MM.1S (cell line): ENCODE results near the gene SMCO3.

Experiments used
- EZH2 ChIP-seq: fragments of 300-600 bp; sonication (generic); optimal IDR thresholded peaks from 2 replicates; pipeline ENCODE3; 2017; ENCODE audit warnings: low read depth, mild to moderate bottlenecking, antibody characterized with exemption, low read length, mixed read lengths
- EZH2phosphoT487 ChIP-seq: fragments of 300-600 bp; sonication (generic); IDR thresholded peaks from 2 replicates; pipeline ENCODE4 v1.6.1; 2018; ENCODE audit warnings: antibody characterized with exemption, low read length
- TF ChIP-seq, protein P1 (sequence below): fragments of 300-600 bp; sonication (generic); IDR thresholded peaks from 2 replicates; pipeline ENCODE4 v1.5.1; 2016; ENCODE audit warnings: antibody characterized with exemption, low read length, mixed read lengths

DNA sequence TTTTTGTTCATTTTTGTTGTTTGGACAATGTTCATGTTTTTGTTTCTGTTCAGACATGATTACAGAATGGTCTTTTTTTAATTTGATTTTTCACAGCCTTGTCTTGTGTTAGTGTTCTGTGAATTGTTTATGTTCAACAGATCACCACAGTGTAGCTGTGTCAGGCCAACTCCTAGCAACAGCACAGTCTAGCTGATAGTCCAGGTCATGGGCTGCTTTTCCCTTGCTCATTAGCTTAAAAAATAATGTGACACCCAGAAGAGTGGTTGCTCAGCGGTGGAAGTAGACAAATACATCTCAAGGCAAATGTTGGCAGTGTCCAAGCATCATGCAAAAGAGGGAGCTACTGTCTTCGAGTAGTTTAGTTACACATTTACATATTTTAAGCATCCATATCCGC, 33.1 kb downstream of the SMCO3 start:
- TF ChIP-seq EZH2 = no peak
- no peak for TF ChIP-seq EZH2phosphoT487
- TF ChIP-seq, protein P1, sequence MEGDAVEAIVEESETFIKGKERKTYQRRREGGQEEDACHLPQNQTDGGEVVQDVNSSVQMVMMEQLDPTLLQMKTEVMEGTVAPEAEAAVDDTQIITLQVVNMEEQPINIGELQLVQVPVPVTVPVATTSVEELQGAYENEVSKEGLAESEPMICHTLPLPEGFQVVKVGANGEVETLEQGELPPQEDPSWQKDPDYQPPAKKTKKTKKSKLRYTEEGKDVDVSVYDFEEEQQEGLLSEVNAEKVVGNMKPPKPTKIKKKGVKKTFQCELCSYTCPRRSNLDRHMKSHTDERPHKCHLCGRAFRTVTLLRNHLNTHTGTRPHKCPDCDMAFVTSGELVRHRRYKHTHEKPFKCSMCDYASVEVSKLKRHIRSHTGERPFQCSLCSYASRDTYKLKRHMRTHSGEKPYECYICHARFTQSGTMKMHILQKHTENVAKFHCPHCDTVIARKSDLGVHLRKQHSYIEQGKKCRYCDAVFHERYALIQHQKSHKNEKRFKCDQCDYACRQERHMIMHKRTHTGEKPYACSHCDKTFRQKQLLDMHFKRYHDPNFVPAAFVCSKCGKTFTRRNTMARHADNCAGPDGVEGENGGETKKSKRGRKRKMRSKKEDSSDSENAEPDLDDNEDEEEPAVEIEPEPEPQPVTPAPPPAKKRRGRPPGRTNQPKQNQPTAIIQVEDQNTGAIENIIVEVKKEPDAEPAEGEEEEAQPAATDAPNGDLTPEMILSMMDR = no peak
